ENCODE measurements around the gene S100A10.

Gene S100A10

GRCh38 chr1:151945725-151946722 is 47.6 kb downstream of the S100A10 start:
- H3K4me3 Mint-ChIP-seq, result peak overlapping the region; percentile 73
- peaks cover 51% of the 10 kb centered on the region for H3K4me1 Mint-ChIP-seq
- ATAC-seq, result peak; percentile 90

DNA sequence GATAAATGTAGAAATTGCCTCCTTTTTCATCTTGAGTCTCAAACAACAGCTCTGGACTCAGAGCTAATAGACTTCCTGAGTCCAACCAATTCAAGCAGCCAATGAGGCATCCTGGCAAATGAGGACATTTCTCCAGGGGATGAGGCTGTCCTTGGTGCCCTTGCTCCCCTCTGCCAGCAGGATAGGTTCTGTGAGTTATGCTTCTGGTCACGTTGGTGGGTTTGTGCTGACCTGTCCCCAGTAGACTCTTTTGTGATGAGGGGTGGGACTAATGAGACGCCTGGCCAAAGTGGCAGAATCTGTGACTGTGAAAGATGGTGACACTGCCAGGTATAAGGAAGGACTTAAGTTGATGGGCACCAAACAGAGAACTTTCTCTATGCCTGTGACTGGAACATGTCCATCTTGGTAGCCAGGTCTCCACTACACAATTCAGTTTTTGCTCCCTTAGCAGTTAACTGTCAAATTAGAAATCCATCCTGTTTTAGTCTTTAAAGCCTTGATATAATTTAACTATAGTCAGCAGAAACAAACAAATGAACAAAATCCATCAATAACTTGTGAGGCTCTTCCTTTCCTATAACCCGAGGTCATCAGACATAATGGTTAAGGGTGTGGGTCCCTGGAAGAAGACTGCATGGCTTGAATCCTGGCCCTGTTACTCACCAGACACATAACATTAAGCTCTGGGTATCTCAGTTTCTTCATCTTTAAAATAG is 48.6 kb downstream of the S100A10 start:
- no peak for ATAC-seq
- DNase-seq (ENCODE audit: low spot score in 2 of 2), result no peak
- peaks cover 19% of the 10 kb centered on the region for H3K36me3 Mint-ChIP-seq
- H3K4me3 Mint-ChIP-seq, result peak overlapping the region; percentile 73
- H3K9me3 Mint-ChIP-seq, result peaks cover 3% of the 10 kb centered on the region
- peaks cover 53% of the 10 kb centered on the region for H3K4me1 Mint-ChIP-seq
- H3K27ac Mint-ChIP-seq, result peak overlapping the region; percentile 100

More at GRCh38 chr1:151945725-151946722, 47.6 kb downstream of the S100A10 start:
- H3K27ac Mint-ChIP-seq, result peak overlapping the region; percentile 100
- peak; percentile 50 to 87 for DNase-seq (ENCODE audit: low spot score in 2 of 2)
- peaks cover 3% of the 10 kb centered on the region for H3K9me3 Mint-ChIP-seq
- peaks cover 17% of the 10 kb centered on the region for H3K36me3 Mint-ChIP-seq

DNA sequence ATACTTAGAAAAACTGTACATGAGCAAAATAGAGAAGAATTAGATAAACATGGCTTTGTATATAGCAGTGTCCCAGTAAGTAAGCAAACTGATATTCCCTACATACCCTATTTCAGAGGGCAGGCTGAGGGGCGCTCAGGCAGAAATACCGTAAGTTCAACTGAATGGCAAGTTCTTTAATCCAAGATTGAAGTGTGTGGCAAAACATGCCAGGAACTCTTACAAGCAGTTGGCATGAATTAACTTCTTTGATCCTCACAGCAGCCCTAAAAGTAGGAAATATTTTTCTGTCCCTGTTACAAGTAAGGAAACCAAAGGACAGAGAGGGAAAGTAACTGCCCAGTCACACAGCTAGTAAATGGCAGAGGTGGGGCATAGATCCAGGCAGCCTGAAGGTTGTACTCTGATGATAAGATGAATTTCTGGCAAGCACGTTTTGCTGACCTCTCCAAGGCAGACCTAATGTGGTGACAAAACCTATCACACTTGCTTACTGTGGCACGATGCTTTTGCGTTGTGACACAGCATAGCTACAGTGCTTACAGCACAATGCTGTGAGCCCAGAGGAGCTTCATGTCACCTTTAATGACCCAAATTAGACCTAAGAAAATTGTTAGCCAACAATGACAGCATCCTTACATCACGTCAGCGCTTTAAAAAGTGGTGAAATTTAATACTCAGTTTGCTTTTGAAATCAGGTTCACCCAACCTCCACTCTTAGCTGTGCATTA is 49.4 kb downstream of the S100A10 start:
- ATAC-seq, result no peak
- no peak overlapping the region for H3K4me3 Mint-ChIP-seq
- peaks cover 19% of the 10 kb centered on the region for H3K36me3 Mint-ChIP-seq
- H3K4me1 Mint-ChIP-seq, result peaks cover 53% of the 10 kb centered on the region
- no peak for DNase-seq (ENCODE audit: low spot score in 2 of 2)
- H3K27ac Mint-ChIP-seq, result peak overlapping the region; percentile 100
- peaks cover 3% of the 10 kb centered on the region for H3K9me3 Mint-ChIP-seq

DNA sequence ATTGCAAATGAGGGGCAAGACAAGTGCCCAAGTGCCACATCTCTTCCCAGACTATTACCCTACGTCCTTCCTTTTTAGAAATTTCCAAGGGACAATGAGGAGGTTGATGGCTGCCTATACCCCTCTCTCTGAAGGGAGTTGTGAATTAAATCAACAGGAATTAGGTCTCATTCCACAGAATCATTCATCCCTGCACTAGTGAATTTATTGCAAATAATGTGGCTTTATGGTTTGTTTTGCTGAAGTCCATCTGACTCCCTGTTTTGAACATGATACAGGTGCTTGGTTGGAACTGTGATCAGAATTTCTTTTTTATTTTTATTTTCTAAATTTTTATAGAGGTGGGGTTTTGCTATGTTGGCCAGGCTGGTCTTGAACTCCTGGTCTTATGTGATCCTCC is 50.1 kb downstream of the S100A10 start:
- peaks cover 53% of the 10 kb centered on the region for H3K4me1 Mint-ChIP-seq
- peaks cover 3% of the 10 kb centered on the region for H3K9me3 Mint-ChIP-seq
- no peak overlapping the region for H3K4me3 Mint-ChIP-seq
- H3K27ac Mint-ChIP-seq, result peak overlapping the region; percentile 100
- DNase-seq (ENCODE audit: low spot score in 2 of 2), result no peak
- ATAC-seq, result no peak
- H3K36me3 Mint-ChIP-seq, result peaks cover 19% of the 10 kb centered on the region

DNA sequence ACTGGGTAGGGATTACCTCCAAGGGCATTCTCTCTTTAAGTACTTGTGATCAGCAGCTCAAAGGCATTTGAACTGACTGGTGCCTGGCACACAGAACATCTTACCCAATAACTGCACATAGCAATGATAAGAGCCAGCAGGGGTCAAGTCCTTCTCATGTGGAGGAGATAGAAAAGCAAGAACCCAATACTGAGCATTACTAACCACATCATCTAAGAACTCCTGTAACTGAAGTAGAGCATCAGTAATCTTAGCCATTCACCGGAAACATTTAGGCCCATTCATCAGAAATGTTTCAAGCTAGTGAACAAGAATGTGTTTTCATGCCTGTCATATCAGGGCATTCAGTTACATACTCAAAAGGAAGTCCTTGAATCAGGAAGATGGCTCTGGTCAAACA is 50.8 kb downstream of the S100A10 start:
- peaks cover 3% of the 10 kb centered on the region for H3K9me3 Mint-ChIP-seq
- peak overlapping the region; percentile 89 for H3K27ac Mint-ChIP-seq
- ATAC-seq (no peak), DNase-seq (ENCODE audit: low spot score in 2 of 2) (no peak)
- H3K4me3 Mint-ChIP-seq, result no peak overlapping the region
- H3K36me3 Mint-ChIP-seq, result peaks cover 19% of the 10 kb centered on the region
- peaks cover 53% of the 10 kb centered on the region for H3K4me1 Mint-ChIP-seq

GRCh38 chr1:151940541-151940940 is 53.1 kb downstream of the S100A10 start:
- Mint-ChIP-seq H3K27ac (peak overlapping the region; percentile 89), H3K36me3 (peaks cover 10% of the 10 kb centered on the region), H3K4me1 (peaks cover 37% of the 10 kb centered on the region), H3K4me3 (no peak overlapping the region), H3K9me3 (no peaks in the 10 kb centered on the region)
- DNase-seq (ENCODE audit: low spot score in 2 of 2), result no peak
- no peak for ATAC-seq

DNA sequence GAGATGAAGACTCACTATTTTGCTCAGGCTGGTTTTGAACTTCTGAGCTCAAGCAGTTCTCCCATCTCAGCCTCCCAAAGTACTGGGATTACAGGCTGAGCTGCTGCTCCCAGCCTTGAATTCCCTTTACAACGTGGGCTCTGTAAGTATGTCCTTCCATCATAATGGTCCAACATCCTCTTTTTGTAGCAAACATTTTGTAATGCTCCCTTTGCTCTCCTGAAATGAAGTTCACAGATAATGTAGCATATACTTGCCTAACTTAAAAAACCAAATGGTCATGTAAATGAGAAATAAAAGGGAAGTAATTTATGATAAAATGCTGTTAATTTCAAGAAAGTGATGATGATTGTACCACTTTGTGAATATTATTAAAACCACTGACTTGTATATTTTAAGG is 53.9 kb downstream of the S100A10 start:
- Mint-ChIP-seq H3K4me1 (peaks cover 29% of the 10 kb centered on the region), H3K36me3 (peaks cover 8% of the 10 kb centered on the region), H3K9me3 (no peaks in the 10 kb centered on the region), H3K27ac (no peak overlapping the region), H3K4me3 (no peak overlapping the region)
- ATAC-seq, result no peak
- DNase-seq (ENCODE audit: low spot score in 2 of 2), result no peak

- Mint-ChIP-seq H3K4me1 (peaks cover 26% of the 10 kb centered on the region), H3K9me3 (no peaks in the 10 kb centered on the region), H3K36me3 (peaks cover 8% of the 10 kb centered on the region), H3K4me3 (no peak overlapping the region), H3K27ac (no peak overlapping the region)
- DNase-seq (ENCODE audit: low spot score in 2 of 2), result no peak
- ATAC-seq, result no peak
These were observed 54.5 kb downstream of the S100A10 start for GRCh38 chr1:151939141-151939540.

- H3K27ac Mint-ChIP-seq, result no peak overlapping the region
- H3K4me3 Mint-ChIP-seq, result no peak overlapping the region
- no peak for ATAC-seq
- H3K4me1 Mint-ChIP-seq, result peaks cover 14% of the 10 kb centered on the region
- no peaks in the 10 kb centered on the region for H3K9me3 Mint-ChIP-seq
- peaks cover 8% of the 10 kb centered on the region for H3K36me3 Mint-ChIP-seq
- no peak for DNase-seq (ENCODE audit: low spot score in 2 of 2)
These were observed 57.0 kb downstream of the S100A10 start for GRCh38 chr1:151936653-151937052.

GRCh38 chr1:151935894-151936602 is 57.6 kb downstream of the S100A10 start:
- ATAC-seq (no peak), DNase-seq (ENCODE audit: low spot score in 2 of 2) (no peak)
- no peak overlapping the region for H3K27ac Mint-ChIP-seq
- H3K4me1 Mint-ChIP-seq, result peaks cover 9% of the 10 kb centered on the region
- no peak overlapping the region for H3K4me3 Mint-ChIP-seq
- no peaks in the 10 kb centered on the region for H3K9me3 Mint-ChIP-seq
- peaks cover 2% of the 10 kb centered on the region for H3K36me3 Mint-ChIP-seq

DNA sequence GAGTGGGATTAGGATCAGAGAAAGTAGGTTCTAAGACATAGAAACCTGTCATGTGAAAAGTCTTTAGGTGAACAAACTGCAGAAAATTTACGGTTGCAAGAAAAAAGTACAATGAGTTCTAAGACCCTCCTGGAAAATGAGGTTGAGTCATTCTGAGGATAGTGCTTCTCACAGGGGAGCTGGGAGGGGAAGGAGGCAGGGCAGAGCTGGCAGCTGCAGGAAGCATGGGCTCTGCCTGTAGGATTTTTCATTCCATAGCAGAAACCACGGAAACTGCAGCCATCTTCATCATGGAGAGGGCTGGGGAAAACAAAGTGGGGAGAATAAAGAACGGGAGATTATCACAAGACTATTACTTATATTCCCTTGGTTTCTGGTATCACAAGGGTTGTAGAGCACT is 58.5 kb downstream of the S100A10 start:
- Mint-ChIP-seq H3K36me3 (no peaks in the 10 kb centered on the region), H3K9me3 (no peaks in the 10 kb centered on the region), H3K4me1 (peaks cover 6% of the 10 kb centered on the region), H3K27ac (no peak overlapping the region), H3K4me3 (no peak overlapping the region)
- ATAC-seq (no peak), DNase-seq (ENCODE audit: low spot score in 2 of 2) (peak in 1 of 2 donors; percentile 36)

DNA sequence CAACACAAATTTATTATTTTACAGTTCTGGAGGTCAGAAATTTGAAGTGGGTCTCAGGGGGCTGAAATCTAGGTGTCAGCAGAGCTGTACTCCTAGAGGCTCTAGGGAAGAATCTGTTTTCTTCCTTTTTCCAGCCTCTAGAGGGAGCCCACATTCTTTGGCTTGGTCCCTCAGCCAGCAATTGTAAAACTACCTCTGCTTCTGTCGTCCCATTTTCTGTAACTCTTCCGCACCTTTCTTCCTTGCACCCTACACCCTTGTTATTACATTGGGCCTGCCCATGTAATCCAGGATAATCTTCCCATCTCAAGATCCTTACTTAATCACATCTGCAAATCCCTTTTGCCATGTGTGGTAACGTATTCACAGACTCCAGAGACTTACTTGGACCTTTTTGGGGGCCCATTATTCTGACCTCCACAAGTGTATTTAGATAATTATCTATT is 59.6 kb downstream of the S100A10 start:
- peak; percentile 90 for ATAC-seq
- Mint-ChIP-seq H3K4me3 (no peak overlapping the region), H3K4me1 (peaks cover 6% of the 10 kb centered on the region), H3K36me3 (no peaks in the 10 kb centered on the region), H3K9me3 (no peaks in the 10 kb centered on the region), H3K27ac (no peak overlapping the region)
- DNase-seq (ENCODE audit: low spot score in 2 of 2), result peak; percentile 36 to 62

Measured in stimulated activated effector memory CD8-positive, alpha-beta T cell treated with anti-CD3 and anti-CD28 coated beads, Interleukin-12 subunit alpha, Interleukin-12 subunit beta, amount 100 ng/mL, for 72 hours (primary cell).